ENCODE measurements around the gene SRC.

Gene SRC

DNA sequence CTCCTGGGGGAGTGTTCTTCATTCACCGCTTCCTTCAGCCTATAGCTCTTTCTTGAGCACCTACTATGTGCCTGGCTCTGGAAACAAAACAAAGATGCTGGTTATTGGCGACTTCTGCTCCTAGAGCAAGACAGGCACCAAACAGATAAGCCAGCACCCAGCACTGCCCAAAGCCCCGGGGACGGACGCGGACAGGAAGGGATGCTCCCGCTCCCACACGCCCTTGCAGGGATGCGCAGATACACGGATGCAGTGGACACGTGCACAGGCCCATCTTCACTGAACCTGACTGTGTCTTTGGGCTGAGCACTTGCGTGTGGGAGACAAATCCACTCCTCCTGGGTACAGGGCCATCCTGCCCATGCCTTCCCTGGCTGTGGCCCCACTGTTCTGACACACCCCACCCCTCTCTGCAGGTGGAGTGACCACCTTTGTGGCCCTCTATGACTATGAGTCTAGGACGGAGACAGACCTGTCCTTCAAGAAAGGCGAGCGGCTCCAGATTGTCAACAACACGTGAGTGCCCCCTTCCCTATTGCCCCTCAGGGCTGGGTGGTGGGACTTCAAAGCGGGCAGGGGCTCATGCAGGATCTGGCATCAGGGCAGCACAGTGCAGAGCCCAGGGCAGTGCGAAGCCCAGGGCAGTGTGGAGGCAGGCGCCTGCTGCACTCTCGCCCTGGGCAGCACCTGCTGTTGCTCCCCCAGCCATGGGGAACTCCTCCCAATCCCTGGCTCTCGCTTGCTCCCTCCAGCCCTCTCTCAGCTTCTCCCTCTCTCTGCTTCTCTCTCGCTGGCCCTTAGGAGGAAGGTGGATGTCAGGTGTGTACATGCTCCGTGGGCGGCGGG, 39.9 kb downstream of the SRC start:
- no peak for DNase-seq

DNA sequence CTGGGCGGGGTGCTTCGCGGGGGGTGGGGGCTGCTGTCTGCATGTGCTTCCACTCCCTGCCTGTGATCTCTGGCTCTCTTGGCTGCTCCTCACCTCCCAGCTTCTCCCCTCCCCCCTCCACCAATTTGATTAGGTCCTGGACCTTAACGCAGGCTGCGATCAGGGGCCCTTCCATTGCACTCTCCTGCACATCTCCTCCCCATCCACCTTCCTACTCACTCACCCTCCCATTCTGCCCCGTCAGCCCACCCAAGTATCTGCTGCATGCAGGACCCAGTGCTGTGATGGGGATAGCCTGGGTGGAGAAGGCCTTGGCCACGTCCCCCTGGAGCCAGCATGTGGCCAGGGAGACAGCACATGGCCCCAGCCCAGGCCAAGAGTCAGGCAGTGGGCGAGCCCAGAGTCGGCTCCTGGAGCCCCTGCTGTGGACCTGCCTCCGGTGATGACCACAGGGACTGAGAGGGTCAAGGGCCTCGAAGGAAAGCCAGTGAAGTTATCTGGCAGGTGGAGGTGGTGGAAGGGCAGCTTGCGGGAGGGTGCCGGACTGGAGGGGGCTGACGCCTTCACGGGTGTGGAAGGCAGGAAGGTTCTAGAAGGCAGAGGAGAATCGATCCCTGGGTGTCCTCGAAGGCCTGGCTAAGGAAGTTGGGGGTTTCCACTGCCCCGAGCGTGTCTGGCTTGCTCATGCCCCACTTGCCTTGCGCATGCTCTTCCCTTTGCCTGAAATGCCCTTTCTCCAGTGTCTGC, 40.7 kb downstream of the SRC start:
- no peak for DNase-seq

DNA sequence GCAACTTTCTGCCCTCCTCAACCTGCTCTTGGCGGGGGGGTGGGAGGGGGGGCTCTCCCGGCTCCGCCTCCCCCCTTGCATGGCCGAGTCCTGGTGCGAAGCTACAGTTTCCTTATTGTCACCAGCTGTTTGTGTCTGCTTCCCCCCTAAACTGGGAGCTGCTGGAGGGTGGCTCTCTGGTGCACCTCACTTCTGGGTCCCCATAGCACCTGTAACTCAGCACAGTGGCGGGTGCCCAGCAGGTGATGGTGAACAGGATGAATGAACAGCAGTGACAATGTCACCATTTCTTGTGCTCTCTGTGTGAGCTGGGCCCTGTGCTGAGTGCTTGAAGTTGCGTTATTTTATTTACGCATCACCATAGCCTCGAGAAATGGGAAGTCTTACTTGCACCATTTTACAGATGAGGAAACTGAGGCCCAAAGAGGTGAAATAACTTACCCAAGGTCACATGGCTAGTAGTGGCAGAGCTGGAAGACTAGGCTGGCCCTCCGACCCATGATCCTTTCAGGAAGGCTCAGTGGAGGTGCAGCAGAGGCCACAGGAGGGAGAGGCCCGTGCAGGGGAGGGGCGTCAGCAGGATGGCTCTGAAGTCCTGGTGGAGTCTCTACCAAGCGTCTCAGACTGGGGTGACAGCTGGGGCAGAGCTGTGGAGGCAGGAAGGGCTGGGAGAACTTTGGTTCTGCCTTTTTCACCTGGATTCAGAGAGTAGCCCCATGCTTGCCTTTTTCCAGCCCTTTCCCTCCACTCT, 41.8 kb downstream of the SRC start:
- DNase-seq = no peak

DNA sequence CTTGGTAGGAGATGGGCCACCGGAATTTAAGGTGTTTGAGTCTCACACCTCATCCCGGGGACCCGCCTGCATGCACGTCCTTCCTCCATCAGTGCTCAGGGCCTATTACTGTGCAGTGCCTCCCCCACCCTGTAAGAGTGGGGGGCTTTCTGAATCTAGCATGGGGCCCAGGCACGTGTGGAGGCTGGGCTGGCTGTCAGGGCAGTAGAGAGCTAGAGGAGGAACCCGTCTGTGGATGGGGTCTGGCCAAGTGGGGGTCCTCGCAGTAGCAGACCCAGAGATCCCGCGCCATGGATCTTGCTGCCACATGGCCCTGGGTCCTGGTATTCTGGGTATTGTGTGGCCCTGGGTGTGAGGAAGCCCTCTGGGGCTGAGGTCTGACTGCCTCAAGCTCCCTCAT, 42.9 kb downstream of the SRC start:
- DNase-seq = no peak

DNA sequence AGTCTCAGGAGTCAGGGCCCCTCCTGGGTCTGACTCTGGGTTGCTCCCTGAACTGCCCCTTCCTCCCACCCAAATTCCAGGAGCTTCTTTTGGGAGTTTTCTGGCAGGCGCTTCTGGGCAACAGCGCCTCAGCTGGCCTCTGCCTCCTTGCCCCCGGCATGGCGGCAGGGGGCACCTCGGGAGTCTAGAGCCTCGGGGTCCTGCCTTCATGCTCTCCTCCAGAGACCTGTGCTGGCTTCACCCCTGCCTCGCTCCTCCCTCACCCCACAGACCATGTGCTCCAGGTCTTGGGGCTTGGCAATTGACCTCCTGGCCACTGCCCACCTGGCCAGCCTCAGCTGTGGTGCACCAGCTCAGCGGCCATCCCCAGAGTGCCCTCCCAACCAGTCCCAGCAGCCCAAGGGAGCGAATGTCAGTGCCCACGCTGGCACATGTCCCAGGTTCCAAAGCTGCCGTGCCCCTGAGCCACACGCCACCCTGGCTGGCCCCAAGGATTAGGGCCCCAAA, 43.4 kb downstream of the SRC start:
- no peak for DNase-seq

DNA sequence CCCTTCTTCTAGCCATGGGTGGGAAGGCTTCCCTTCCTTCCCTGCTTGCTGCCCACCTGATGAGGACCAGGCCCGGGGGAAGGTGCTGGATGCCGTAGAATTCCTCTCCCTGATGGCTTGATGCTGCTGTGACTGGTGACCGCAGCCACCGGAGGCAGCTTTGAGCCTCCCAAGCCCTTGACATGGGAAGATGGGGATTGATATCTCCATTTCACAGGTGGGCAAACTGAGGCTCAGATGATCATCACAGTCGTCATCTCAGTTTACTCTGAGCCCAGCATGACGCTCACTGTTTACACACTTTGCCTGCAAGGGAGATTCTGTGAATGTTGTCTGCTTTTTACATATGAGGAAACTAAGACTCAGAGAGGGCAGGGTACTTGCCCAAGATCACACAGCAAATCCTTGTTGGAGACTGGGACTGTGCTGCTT, 43.9 kb downstream of the SRC start:
- DNase-seq = no peak

DNA sequence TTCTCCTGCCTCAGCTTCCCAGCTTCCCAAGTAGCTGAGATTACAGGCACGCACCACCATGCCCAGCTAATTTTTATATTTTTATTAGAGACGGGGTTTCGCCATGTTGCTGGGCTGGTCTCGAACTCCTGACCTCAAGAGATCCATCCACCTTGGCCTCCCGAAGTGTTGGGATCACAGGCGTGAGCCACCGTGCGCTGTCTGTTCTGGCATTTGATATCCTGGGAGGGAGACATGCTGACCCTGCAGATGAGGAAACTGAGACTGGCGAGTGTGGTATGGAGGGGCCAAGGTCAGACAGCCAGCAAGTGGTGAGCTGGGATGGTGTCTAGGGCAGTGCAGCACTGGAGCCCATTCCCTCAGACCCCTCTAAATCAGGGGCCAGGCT, 44.6 kb downstream of the SRC start:
- no peak for DNase-seq

DNA sequence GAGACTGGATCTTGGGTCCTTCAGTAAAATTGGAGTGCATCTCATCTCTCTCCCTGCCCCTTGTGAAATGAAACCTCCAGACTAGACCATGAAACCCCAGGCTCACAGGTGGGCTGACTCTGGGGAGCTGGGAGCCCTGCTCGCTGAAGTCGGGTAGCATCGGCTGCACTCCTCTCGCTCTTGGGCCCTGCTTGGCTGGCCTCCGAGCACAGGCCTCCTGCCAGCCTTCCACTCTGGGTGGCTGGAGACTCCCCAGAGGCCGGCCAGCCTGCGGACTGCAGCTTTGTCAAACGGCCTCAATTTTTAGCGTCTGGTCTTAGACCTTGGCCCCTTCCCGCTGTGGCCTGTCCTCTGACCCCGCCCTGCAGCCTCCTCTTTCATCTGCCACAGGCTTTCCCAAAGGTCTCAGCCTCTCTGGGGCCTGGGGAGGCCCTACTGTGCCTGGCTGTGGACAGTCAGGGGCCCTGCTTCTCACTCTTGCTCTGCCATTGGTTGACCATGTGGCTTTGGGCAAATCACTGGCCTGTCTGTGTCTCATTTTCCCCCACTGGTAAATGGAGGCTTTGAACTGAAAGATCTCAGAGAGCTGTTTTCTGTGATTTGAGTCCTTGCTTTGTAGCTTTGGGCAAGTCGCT, 45.1 kb downstream of the SRC start:
- no peak for DNase-seq

DNA sequence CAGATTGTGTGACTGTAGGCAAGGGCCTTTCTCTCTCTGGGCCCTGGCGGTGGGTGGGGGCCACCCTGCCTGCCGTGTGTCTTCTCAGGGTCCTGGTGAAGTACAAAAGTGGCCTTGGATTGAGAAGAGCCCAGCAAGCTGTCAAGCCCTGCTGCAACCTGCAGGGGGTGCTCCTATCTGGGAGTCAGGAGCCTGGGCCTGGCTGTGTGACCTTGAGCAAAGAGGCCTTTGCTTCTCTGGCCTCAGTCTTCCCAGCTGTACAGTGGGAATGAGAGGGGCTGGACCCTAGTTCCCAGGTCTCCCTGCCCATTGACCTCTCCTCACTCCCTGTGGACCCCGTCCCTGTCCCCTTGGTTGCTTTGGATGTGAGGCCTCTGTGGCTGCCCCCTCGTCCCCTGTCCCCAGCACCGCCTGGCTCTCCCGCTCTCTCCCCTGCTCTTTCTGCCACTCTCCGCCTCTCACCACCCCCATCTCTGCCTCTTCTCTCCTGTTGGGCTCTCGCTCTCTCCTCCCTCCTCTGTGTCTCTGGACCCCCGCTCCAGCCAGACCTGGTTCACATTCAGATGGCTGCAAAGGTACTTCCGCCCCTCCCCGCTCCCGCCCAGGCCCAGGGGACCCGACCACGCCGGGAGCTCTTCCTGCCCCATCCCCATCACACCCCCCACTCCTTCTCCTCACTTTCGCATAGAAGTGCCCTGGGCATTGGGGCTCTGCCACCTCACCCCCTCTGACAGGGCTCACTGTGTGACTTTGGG, 46.7 kb downstream of the SRC start:
- no peak for DNase-seq

DNA sequence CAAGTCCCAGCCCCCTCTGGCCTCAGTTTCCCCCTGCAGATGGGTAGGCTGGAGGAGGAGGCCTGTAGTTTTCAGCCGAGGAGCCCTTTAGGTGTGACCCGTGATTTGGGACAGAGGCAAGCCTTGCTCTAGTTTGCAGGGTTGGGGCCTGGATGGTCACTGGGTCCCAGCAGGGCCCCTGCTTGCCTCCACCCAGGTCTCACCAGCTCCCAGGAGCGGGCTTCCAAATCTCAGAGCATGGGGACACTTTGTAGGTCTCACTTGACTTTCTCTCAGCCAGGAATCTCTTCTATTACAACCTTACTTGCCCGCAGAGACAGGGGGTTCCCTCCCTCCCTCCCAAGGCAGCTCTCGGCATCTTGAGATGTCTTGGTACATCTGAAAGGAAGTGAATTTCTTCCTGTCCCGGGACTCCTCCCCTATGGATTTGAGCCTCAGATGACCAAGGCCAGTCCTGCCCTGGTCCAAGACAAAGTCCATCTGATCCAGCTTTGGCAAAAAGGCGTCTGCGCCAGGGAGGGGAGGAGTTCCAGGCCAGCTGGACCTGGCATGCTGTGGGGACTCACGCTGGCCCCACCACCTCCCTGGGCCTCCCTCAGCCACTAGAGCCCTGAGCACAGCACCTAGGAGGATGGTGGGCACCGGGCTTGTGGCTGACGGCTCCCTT, 47.4 kb downstream of the SRC start:
- DNase-seq = no peak

DNA sequence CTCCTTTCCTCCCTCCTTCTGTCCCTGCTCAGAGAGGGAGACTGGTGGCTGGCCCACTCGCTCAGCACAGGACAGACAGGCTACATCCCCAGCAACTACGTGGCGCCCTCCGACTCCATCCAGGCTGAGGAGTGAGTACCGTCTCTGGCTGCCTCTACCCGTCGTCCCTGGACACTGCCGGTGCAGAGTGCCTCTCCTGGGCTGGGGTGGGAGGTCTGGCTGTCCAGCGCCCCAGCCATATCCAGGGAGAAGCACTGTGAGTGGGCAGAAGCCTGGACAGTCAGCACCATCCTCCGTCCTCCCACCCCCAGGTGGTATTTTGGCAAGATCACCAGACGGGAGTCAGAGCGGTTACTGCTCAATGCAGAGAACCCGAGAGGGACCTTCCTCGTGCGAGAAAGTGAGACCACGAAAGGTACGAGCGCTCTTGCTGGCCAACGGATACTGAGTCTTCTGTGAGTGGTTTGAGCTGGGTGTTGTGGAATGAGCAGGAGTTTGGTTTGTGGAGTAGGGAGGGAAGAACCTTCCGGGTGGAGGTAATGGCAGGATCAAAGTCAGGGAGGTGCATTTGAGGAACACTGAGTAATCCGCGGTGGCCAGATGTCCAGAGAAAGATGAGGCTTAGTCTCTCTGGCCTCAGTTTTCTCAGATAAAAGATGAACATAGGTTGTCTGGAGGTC, 48.1 kb downstream of the SRC start:
- DNase-seq = no peak

DNA sequence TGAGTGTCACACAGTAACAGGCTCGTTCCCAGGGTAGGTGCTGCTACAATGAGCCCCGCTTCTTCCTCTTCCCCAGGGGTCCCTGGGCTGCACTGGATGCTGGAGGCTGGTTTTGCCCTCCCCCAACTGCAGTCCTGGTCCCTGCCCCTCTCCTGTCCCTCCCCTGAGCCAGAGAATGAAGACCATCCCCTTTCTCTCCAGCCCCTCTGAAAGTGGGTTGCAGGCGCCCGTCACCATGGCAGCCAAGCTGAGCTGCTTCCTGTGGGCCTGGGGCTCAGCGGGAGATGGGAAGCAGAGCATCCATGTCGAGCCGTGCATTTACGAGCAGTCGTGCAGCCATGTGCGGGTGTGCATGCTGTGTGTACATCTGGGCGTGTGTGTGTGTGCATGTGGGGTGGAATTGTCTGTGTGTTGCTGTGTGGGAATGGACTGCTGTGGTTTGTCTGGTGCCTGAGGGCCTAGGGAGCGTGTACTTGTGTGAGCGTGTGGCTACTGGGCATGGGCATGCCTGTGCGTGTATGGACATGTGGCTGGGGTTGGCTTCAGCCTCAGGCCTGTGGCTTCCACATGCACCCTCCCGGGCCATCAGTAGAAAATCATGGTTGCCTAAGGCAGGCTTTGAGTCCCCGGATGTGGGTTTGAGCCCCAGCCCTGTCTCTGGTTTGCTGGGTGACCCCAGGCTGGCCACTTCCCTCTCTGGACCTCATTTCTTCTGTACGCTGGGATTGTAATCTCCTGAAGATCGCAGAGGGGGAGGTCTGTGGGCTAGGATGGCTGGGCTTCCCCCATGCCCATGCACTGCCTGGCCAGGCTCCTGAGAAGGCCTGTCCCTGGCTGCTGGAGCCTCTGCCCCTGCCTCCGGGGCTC, 48.8 kb downstream of the SRC start:
- DNase-seq = peak; percentile 27

DNA sequence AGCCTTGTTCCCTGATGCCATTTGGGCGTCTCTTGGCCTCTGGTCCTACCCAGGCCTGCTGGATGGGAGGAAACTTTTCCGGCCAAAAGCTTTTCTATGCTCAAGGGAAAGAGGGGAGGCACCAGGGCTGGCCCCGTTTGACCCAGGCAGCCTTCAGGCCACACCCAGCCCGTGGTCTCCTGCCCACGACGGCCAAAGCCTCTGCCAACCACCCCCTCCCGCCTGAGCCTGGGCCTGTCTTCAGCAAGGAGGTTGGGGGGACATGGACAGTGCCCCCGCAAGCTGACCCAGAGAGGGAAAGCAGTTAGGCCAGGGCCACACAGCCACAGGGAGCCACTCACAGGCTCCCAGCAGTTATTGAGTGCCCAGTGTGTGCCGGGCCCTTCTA, 49.5 kb downstream of the SRC start:
- DNase-seq = no peak

DNA sequence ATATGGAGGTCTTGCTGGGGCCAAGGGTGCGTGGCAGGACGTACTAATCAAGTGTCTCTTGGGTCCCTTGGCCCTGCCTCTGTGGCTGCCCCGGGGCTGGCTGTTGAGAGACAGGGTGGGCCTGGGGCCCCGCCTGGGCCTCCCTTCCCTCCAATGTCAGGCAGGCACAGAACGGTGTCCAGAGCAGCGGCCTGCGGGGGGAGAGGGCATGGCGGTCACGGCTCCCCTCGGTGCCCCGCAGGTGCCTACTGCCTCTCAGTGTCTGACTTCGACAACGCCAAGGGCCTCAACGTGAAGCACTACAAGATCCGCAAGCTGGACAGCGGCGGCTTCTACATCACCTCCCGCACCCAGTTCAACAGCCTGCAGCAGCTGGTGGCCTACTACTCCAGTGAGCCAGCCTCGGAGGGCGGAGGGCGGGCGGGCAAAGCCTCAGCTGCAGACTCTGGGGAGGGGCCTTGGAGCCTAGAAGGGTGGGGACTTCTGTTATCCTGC, 50.0 kb downstream of the SRC start:
- peak; percentile 83 for DNase-seq

DNA sequence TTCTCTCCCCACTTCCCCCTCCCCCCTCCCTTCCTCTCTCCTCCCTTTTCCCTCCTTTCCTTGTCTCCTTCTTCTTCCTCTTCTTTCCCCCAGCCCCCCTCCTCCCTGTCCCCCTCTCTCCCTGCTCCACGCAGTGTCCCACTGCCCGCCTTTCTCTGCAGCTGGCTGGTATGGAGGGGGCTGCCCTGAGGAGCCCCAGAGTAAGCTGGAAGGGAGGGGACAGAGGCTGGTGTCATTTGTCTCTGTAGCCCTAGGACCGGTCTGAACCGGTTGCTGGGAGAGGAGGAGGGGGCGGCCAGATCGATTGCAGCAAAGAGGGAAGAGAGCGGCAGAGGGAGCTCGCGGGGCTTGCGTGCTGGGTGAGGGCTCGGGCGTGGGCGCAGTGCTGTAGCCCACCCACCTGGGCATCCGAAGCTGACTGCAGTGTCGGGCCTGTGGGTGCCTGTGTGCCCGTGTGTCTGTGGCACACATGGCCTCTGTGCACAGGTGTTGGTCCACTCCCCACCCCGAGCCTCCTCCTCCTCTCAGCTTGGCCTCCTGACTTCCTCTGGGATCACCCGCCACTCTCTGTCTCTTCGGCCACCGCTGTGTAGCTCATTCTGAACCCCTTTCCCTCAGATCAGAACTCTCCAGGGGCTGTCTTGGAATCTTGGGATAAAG, 50.6 kb downstream of the SRC start:
- DNase-seq = peak; percentile 81

DNA sequence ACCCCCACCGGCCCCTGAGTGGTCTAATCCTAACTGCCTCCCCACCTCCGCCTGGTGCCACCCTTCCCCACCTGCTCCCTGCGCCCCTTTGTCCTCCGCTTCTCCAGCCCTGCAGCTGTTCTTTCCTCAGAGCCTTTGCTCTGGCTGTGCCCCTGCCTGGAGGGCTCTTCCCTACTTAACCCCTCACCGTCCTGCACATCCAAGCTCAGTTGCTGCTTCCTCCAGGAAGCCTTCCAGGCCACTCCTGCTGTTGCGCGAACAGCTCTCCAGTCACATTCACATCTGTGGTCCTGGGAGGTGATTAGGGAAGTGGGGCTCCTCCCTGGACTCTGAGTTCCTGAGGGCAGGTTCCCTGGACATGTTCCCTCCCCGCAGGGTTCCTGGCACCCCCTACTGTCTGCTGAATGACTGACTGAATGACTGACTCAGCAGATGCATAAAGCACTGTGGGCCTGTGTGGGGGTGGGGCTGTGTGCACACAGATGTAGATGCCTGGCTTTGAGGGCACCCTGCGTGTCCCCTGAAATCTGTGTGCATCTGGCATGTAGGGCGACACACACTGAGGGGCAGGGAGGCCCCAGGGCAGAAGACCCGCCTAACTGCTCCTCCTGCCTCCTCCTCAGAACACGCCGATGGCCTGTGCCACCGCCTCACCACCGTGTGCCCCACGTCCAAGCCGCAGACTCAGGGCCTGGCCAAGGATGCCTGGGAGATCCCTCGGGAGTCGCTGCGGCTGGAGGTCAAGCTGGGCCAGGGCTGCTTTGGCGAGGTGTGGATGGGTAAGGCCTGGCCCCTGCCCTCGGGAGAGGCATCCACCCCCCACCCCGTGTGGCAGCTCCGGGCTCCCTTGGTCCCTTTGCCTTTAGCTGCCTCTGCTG, 51.4 kb downstream of the SRC start:
- DNase-seq = no peak

DNA sequence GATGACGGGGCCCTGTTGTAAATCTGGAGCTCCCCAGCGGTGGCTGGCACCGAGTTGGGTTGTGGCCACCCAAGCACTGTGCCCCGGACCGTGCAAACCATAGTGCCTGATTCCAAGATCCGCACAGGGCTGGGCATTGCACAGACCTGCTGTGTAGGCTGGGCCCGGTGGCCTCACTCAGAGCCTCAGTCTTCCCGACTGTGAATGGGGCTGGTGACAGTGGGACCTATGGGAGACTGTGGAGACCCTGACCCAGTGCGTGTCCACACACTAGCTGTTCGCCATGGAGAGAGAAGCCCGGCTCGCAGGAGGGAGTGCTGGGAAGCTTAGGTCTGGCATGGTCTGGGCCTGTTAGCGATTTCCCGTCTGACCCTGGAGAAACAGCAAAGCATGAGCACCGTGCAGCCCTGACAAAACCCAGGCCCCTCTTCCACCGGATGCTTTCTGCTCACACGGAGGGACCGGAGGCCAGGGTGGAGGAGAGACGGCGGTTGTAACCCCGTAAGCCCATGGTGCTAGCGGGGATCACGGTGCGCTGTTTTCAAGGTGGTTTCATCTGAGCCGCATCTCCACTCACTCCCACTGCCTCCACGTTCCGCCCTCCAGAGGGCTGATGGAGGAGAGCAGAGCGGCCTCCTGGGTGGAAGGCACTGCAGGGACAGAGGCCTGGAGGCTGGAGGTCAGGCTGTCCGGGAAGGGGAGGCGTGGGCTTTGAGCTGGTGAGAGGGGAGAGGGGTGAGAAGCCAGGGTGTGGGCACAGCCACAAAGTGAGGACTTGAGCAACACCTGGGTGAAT, 52.2 kb downstream of the SRC start:
- DNase-seq = no peak
